Sigmoid colon (tissue), 7 donors: ENCODE data around the gene PALM. TPM values are rescaled to one million over a fixed set of nuclear protein-coding genes. Genes with fewer than 3 reads are reported as not detected.
A peak's percentile ranks its signal among the peaks of the same experiment; 100 is the strongest.

Experiments
- DNase-seq: peaks from one replicate; pipeline ENCODE4 v3.0.0-alpha.2; 2019
- H3K27ac ChIP-seq, 4 donors: fragments of 200-600 bp; sonication (generic); one replicate each; pipeline ENCODE4 v1.5.1; 2016 to 2019; ENCODE audit warnings: mild to moderate bottlenecking in 1 of 4
- H3K27me3 ChIP-seq, 3 donors: fragments of 200-600 bp; sonication (generic); one replicate each; pipeline ENCODE4 v1.5.1; 2019; ENCODE audit warnings: mild to moderate bottlenecking in 1 of 3
- H3K36me3 ChIP-seq, 4 donors: fragments of 200-600 bp; sonication (generic); one replicate each; pipeline ENCODE4 v1.5.1; 2016 to 2019
- H3K4me1 ChIP-seq, 4 donors: fragments of 200-600 bp; sonication (generic); one replicate each; pipeline ENCODE4 v1.5.1; 2017 to 2019
- H3K4me3 ChIP-seq, 4 donors: fragments of 200-600 bp; sonication (generic); one replicate each; pipeline ENCODE4 v1.5.1; 2017 to 2019; ENCODE audit warnings: mild to moderate bottlenecking in 2 of 4, moderate library complexity in 1 of 4
- H3K9me3 ChIP-seq, 4 donors: fragments of 200-600 bp in 3 of 4; sonication (generic) in 3 of 4; one replicate each; pipeline versions ENCODE4 v1.5.1 to v1.6.1; 2013 to 2019
- CTCF ChIP-seq, 4 experiments: fragments of 450-650 bp in 3 of 4; fragments of 200-600 bp in 1 of 4; IDR thresholded peaks; one replicate each; pipeline ENCODE4 v1.5.1; 2016 to 2019; ENCODE audit warnings: antibody characterized with exemption in 4 of 4, mild to moderate bottlenecking in 3 of 4, moderate library complexity in 2 of 4
- EP300 ChIP-seq, 4 donors: sonication (generic); formaldehyde crosslinking; IDR thresholded peaks; one replicate each; pipeline ENCODE4 v1.6.1; 2017; ENCODE audit warnings: antibody characterized with exemption in 4 of 4
- POLR2A ChIP-seq, 2 donors: fragments of 450-650 bp; IDR thresholded peaks; one replicate each; pipeline ENCODE4 v1.6.1; 2016; ENCODE audit warnings: antibody characterized with exemption in 2 of 2, mild to moderate bottlenecking in 2 of 2, moderate library complexity in 2 of 2
- POLR2AphosphoS5 ChIP-seq, 4 donors: sonication (generic); formaldehyde crosslinking; IDR thresholded peaks; one replicate each; pipeline ENCODE4 v1.6.1; 2017; ENCODE audit warnings: antibody characterized with exemption in 4 of 4
- WGBS, 2 donors: extraction: QIAGEN DNeasy Blood & Tissue Kit; methylation state at CpG; one replicate each; pipeline ENCODE4 v1.1.7; 2013; 5-methylcytosine and 5-hydroxymethylcytosine counted together
- intact Hi-C: fragments of 100-400 bp; cut with DNase I; formaldehyde crosslinking; loops from one replicate; pipeline ENCODE4 v1.15.1; 2023
- polyA plus RNA-seq, 3 donors: library from polyadenylated mRNA; stranded (reverse); fragments of 200-250 nt; gene quantifications; one replicate each; pipeline ENCODE4 v1.2.3, GENCODE V29; 2013
- total RNA-seq, 4 donors: library from RNA; depleted of rRNA; stranded (reverse); fragments of >200 nt; gene quantifications; one replicate each; pipeline ENCODE4 v1.1.0, GENCODE V29; 2016
- donor health status: healthy with polysubstance abuse.
- donor health status: Bipolar disorder and iron deficiency.
- donor health status: healthy.

Gene PALM
- total and polyA plus RNA-seq, 7 donors: 3.0 to 91.4 (median 30.4) TPM

GRCh38 chr19:793806-794205, 85.1 kb downstream of the PALM start:
- DNase-seq: no peak
- no peaks in the 10 kb centered on the region for H3K36me3 ChIP-seq
- intact Hi-C loops: no loop called here
- no peak overlapping the region for H3K4me3 ChIP-seq
- H3K27me3 ChIP-seq: no peaks in the 10 kb centered on the region
- no peak overlapping the region for H3K27ac ChIP-seq
- no peak for TF ChIP-seq CTCF (IDR thresholded peaks at IDR 0.05)
- TF ChIP-seq POLR2A (IDR thresholded peaks at IDR 0.05): no peak
- TF ChIP-seq EP300 (IDR thresholded peaks at IDR 0.05): no peak
- no peak for TF ChIP-seq POLR2AphosphoS5 (IDR thresholded peaks at IDR 0.05)
- 93 to 95% methylated on average over 12 of the region's 12 CpGs for WGBS, 2 donors
- H3K4me1 ChIP-seq: peaks cover 0 to 26% (median 17%) of the 10 kb centered on the region in 4 donors
- H3K9me3 ChIP-seq: no peaks in the 10 kb centered on the region

GRCh38 chr19:795073-795611, 86.4 kb downstream of the PALM start:
- intact Hi-C loops: loop anchor here (5.0 kb wide), 2 partner anchors 57 to 133 kb away; partner anchors contain the start of genes ELANE and RNF126
- no peaks in the 10 kb centered on the region for H3K9me3 ChIP-seq
- no peak for DNase-seq
- no peak for TF ChIP-seq POLR2A (IDR thresholded peaks at IDR 0.05)
- no peak for TF ChIP-seq EP300 (IDR thresholded peaks at IDR 0.05)
- no peak for TF ChIP-seq CTCF (IDR thresholded peaks at IDR 0.05)
- no peak for TF ChIP-seq POLR2AphosphoS5 (IDR thresholded peaks at IDR 0.05)
- no peaks in the 10 kb centered on the region for H3K27me3 ChIP-seq
- no peak overlapping the region for H3K4me3 ChIP-seq
- peaks cover 0 to 2% (median 0%) of the 10 kb centered on the region in 4 donors for H3K36me3 ChIP-seq
- WGBS, 2 donors: 83 to 84% methylated on average over 28 of the region's 28 CpGs
- peak overlapping the region; percentile 10 to 90 (median 48) for H3K27ac ChIP-seq
- H3K4me1 ChIP-seq: peaks cover 0 to 33% (median 30%) of the 10 kb centered on the region in 4 donors

- Histone ChIP-seq H3K4me1 (peaks cover 0 to 41% (median 38%) of the 10 kb centered on the region in 4 donors), H3K9me3 (no peaks in the 10 kb centered on the region), H3K36me3 (peaks cover 0 to 7% (median 0%) of the 10 kb centered on the region in 4 donors), H3K27ac (peak overlapping the region; percentile 79 to 90 (median 82)), H3K27me3 (no peaks in the 10 kb centered on the region), H3K4me3 (peak overlapping the region; percentile 47 to 100 (median 63))
- no peak for DNase-seq
- intact Hi-C loops: loop anchor here (5.0 kb wide), 2 partner anchors 56 to 134 kb away; partner anchors contain the start of genes ELANE and RNF126
- 76 to 82% methylated on average over 39 of the region's 39 CpGs for WGBS, 2 donors
- no peak for TF ChIP-seq POLR2A (IDR thresholded peaks at IDR 0.05)
- no peak for TF ChIP-seq POLR2AphosphoS5 (IDR thresholded peaks at IDR 0.05)
- TF ChIP-seq EP300 (IDR thresholded peaks at IDR 0.05): no peak
- no peak for TF ChIP-seq CTCF (IDR thresholded peaks at IDR 0.05)
Measured at GRCh38 chr19:795691-796581, 87.2 kb downstream of the PALM start.

- WGBS, 2 donors: 0 to 1% methylated on average over 83 of the region's 83 CpGs
- Histone ChIP-seq H3K9me3 (no peaks in the 10 kb centered on the region), H3K4me1 (peaks cover 0 to 51% (median 48%) of the 10 kb centered on the region in 4 donors), H3K27ac (peak within 1 kb of the TSS; percentile 93 to 100 (median 97)), H3K4me3 (peak within 1 kb of the TSS; percentile 76 to 100 (median 96)), H3K27me3 (no peaks in the 10 kb centered on the region), H3K36me3 (peaks cover 0 to 7% (median 0%) of the 10 kb centered on the region in 4 donors)
- TF ChIP-seq POLR2AphosphoS5 (IDR thresholded peaks at IDR 0.05) (peak; percentile 75 to 89 (median 82)), EP300 (IDR thresholded peaks at IDR 0.05) (no peak)
- DNase-seq: peak; percentile 100
- intact Hi-C loops: loop anchor here (5.0 kb wide), 2 partner anchors 55 to 135 kb away; partner anchors contain the start of genes ELANE and RNF126
Measured at GRCh38 chr19:796692-797527, 88.2 kb downstream of the PALM start, which contains the start of gene PTBP1. PTBP1 (plus strand) TSS chr19:797452; CDS start chr19:797498, 46 bp downstream.

Other genes with a start within 250 kb of the PALM start
- 10 to 100 TPM; 17.8 to 49.9 (median 24.9) TPM for gene SHC2, start 247.9 kb upstream of the PALM start, total RNA-seq
- gene SHC2, start 247.9 kb upstream of the PALM start, polyA plus RNA-seq: 10 to 100 TPM in 1 of 3 donors, 1 to 10 TPM in 2; 1.8 to 10.8 (median 9.3) TPM
- under 1 TPM in 3 of 4 donors, not detected in 1; 0.16 to 0.55 (median 0.27) TPM for gene MADCAM1, start 212.4 kb upstream of the PALM start, total RNA-seq
- 1 to 10 TPM in 1 of 3 donors, under 1 TPM in 2; 0.46 to 6.3 (median 0.60) TPM for gene MADCAM1, start 212.4 kb upstream of the PALM start, polyA plus RNA-seq
- gene TPGS1, start 201.4 kb upstream of the PALM start, total RNA-seq: 10 to 100 TPM; 36.3 to 78.8 (median 46.6) TPM
- 10 to 100 TPM; 14.3 to 23.6 (median 20.4) TPM for gene TPGS1, start 201.4 kb upstream of the PALM start, polyA plus RNA-seq
- 100 to 1,000 TPM in 2 of 4 donors, 10 to 100 TPM in 2; 74.9 to 152 (median 95.1) TPM for gene CDC34, start 177.2 kb upstream of the PALM start, total RNA-seq
- 100 to 1,000 TPM in 1 of 3 donors, 10 to 100 TPM in 2; 79.2 to 110 (median 96.7) TPM for gene CDC34, start 177.2 kb upstream of the PALM start, polyA plus RNA-seq
- under 1 TPM in 1 of 4 donors, not detected in 3; 0.49 TPM for gene GZMM, start 164.9 kb upstream of the PALM start, total RNA-seq
- gene GZMM, start 164.9 kb upstream of the PALM start, polyA plus RNA-seq: 10 to 100 TPM in 1 of 3 donors, not detected in 2; 11.2 TPM
- 100 to 1,000 TPM; 423 to 500 (median 482) TPM for gene BSG, start 136.3 kb upstream of the PALM start, total RNA-seq
- 100 to 1,000 TPM; 218 to 715 (median 309) TPM for gene BSG, start 136.3 kb upstream of the PALM start, polyA plus RNA-seq
- gene HCN2, start 119.1 kb upstream of the PALM start, total RNA-seq: under 1 TPM in 3 of 4 donors, not detected in 1; 0.36 to 0.55 (median 0.54) TPM
- under 1 TPM in 2 of 3 donors, not detected in 1; 0.23 to 0.39 TPM for gene HCN2, start 119.1 kb upstream of the PALM start, polyA plus RNA-seq
- gene POLRMT, start 75.4 kb upstream of the PALM start, total RNA-seq: 10 to 100 TPM; 18.2 to 26.3 (median 22.3) TPM
- 10 to 100 TPM; 16.8 to 63.0 (median 30.3) TPM for gene POLRMT, start 75.4 kb upstream of the PALM start, polyA plus RNA-seq
- 1 to 10 TPM in 1 of 4 donors, under 1 TPM in 1, not detected in 2; 0.99 to 1.7 TPM for gene FGF22, start 69.1 kb upstream of the PALM start, total RNA-seq
- gene FGF22, start 69.1 kb upstream of the PALM start, polyA plus RNA-seq: under 1 TPM in 1 of 3 donors, not detected in 2; 0.20 TPM
- gene RNF126, start 45.7 kb upstream of the PALM start, total RNA-seq: 10 to 100 TPM; 39.2 to 57.1 (median 55.5) TPM
- 10 to 100 TPM; 33.5 to 58.8 (median 35.4) TPM for gene RNF126, start 45.7 kb upstream of the PALM start, polyA plus RNA-seq
- gene FSTL3, start 32.5 kb upstream of the PALM start, total RNA-seq: 100 to 1,000 TPM in 2 of 4 donors, 10 to 100 TPM in 2; 35.7 to 118 (median 107) TPM
- 10 to 100 TPM in 1 of 3 donors, 1 to 10 TPM in 2; 1.6 to 17.8 (median 6.0) TPM for gene FSTL3, start 32.5 kb upstream of the PALM start, polyA plus RNA-seq
- gene PRSS57, start 13.5 kb upstream of the PALM start, total RNA-seq: not detected
- under 1 TPM in 1 of 3 donors, not detected in 2; 0.15 TPM for gene PRSS57, start 13.5 kb upstream of the PALM start, polyA plus RNA-seq
- under 1 TPM in 1 of 4 donors, not detected in 3; 0.36 TPM for gene MISP, start 42.2 kb downstream of the PALM start, total RNA-seq
- gene MISP, start 42.2 kb downstream of the PALM start, polyA plus RNA-seq: 100 to 1,000 TPM; 266 to 456 (median 311) TPM
- 10 to 100 TPM; 53.8 to 94.5 (median 71.7) TPM for gene PTBP1, start 88.5 kb downstream of the PALM start, total RNA-seq
- gene PTBP1, start 88.5 kb downstream of the PALM start, polyA plus RNA-seq: 100 to 1,000 TPM in 2 of 3 donors, 10 to 100 TPM in 1; 78.7 to 154 (median 101) TPM
- gene PLPPR3, start 113.0 kb downstream of the PALM start, total RNA-seq: not detected
- gene PLPPR3, start 113.0 kb downstream of the PALM start, polyA plus RNA-seq: under 1 TPM in 1 of 3 donors, not detected in 2; 0.07 TPM
- gene AZU1, start 118.9 kb downstream of the PALM start, total RNA-seq: 1 to 10 TPM in 1 of 4 donors, under 1 TPM in 1, not detected in 2; 0.36 to 1.1 TPM
- gene AZU1, start 118.9 kb downstream of the PALM start, polyA plus RNA-seq: under 1 TPM in 1 of 3 donors, not detected in 2; 0.03 TPM
- not detected for gene PRTN3, start 132.1 kb downstream of the PALM start, total RNA-seq
- not detected for gene PRTN3, start 132.1 kb downstream of the PALM start, polyA plus RNA-seq
- 1 to 10 TPM in 3 of 4 donors, not detected in 1; 1.4 to 3.6 (median 2.3) TPM for gene ELANE, start 143.4 kb downstream of the PALM start, total RNA-seq
- gene ELANE, start 143.4 kb downstream of the PALM start, polyA plus RNA-seq: under 1 TPM in 1 of 3 donors, not detected in 2; 0.64 TPM
- 100 to 1,000 TPM; 131 to 830 (median 457) TPM for gene CFD, start 150.7 kb downstream of the PALM start, total RNA-seq
- gene CFD, start 150.7 kb downstream of the PALM start, polyA plus RNA-seq: 100 to 1,000 TPM in 2 of 3 donors, 10 to 100 TPM in 1; 29.1 to 329 (median 101) TPM
- 10 to 100 TPM; 22.4 to 33.2 (median 25.6) TPM for gene MED16, start 184.3 kb downstream of the PALM start, total RNA-seq
- 10 to 100 TPM; 36.1 to 62.5 (median 51.7) TPM for gene MED16, start 184.3 kb downstream of the PALM start, polyA plus RNA-seq
- not detected for gene RNU6-9, start 184.5 kb downstream of the PALM start, total RNA-seq
- not detected for gene RNU6-9, start 184.5 kb downstream of the PALM start, polyA plus RNA-seq
- gene R3HDM4, start 204.3 kb downstream of the PALM start, total RNA-seq: 10 to 100 TPM; 21.4 to 37.2 (median 27.7) TPM
- 10 to 100 TPM; 30.5 to 85.3 (median 33.0) TPM for gene R3HDM4, start 204.3 kb downstream of the PALM start, polyA plus RNA-seq
- gene KISS1R, start 208.4 kb downstream of the PALM start, total RNA-seq: not detected
- gene KISS1R, start 208.4 kb downstream of the PALM start, polyA plus RNA-seq: under 1 TPM in 1 of 3 donors, not detected in 2; 0.13 TPM
- 10 to 100 TPM in 1 of 4 donors, 1 to 10 TPM in 3; 3.1 to 11.6 (median 4.3) TPM for gene ARID3A, start 217.1 kb downstream of the PALM start, total RNA-seq
- 1 to 10 TPM; 1.4 to 6.0 (median 1.8) TPM for gene ARID3A, start 217.1 kb downstream of the PALM start, polyA plus RNA-seq